Raji (cell line): Measurements from ENCODE around the gene TRIO.

ENCODE experiments used
- POLR2A ChIP-seq: IDR thresholded peaks from 2 replicates; pipeline ENCODE4 v1.6.1; 2011; ENCODE audit warnings: low read depth, low read length, control low read depth; ENCODE audit not compliant: insufficient read depth

Gene TRIO

GRCh38 chr5:14142827-14143545, at the start of gene TRIO:
Gene TRIO (plus strand): TSS chr5:14143342. CDS start chr5:14143726, 384 bp downstream.
- TF ChIP-seq POLR2A: peak; percentile 61

DNA sequence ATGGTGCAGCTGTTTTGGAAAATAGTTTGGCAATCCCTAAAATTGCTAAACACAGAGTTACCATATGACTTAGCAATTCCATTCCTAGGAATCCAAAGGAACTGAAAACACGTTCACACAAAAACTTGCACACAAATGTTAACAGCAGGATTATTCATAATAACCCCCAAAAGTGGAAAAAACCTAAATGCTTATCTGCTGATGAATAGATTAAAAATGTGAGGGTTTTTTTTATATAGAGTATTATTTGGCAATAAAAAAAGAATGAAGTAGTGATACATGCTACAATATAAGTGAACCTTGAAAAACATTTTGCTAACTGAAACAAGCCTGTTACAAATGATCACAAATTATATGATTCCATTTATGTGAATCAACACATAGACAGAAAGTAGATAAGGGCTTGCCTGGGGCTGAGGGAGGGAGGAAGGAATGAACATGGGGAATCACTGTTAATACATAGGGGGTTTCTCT, 45.1 kb upstream of the TRIO start:
- no peak for TF ChIP-seq POLR2A

GRCh38 chr5:14100281-14100680, 42.9 kb upstream of the TRIO start:
- TF ChIP-seq POLR2A: no peak

GRCh38 chr5:14101922-14102321, 41.2 kb upstream of the TRIO start:
- no peak for TF ChIP-seq POLR2A

DNA sequence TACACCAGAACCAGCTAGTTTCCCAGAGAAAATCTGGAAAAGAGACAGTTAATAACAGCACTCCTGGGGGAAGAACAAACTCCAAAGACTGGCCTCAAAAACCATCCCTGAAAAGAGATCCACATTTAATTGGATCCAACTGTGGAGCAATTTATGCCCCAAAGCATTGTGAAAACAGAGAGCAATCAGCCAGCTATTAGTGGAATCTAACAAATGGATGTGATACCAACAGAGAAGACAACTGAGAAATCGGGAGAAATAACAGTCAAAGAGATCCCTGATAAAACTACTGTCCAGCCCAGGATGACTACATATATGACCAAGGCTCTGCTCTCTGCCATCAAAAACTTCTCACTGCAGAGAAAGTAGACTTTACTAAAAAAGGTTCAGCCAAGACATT, 40.5 kb upstream of the TRIO start:
- no peak for TF ChIP-seq POLR2A

DNA sequence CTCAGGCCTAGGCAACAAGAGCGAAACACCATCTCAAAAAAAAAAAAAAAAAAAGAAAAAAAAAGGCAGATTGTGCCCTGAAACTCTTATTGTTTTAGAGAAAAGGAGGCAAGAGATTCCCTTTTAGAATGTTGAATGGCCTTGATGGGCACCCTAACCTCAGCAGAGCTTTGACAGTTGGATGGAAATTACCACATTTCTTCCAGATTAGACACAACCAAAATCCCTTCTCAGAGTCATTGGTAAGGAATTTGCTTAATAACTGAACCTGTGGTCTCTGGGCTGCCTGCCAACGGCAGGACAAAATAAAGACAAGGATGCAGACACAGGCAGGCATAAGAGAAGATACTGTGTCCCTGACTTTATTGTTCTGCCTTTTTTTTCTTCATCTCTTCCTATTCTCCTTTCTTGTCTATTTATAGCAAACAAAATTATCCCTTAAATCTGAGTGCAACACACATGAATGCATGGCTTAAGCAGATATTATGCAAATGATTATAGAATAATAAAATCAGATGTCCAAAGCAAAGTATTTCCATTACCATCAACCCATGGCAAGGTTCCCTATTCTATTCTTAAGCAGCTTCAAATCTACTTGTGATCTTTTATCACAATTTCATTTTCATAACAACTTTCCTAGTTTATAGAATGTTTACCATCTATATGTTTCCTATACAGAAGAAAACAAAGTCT, 37.3 kb upstream of the TRIO start:
- no peak for TF ChIP-seq POLR2A

DNA sequence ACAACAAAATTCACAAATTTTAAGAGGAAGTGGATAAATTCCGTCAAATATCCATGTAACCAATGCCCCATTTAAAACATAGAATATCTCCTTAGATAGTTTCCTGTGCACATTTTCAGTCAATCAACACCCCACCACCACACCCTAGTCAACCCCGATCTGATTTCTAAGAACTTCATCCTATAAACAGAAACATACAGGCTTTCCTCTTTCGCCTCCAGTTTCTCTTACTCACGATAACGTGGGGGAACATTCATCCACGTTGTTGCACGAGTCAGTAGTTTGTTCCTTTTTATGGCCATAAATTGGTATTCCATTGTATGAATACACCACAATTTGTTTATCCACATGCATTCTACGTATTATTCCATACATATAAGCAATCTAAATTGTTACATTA, 35.6 kb upstream of the TRIO start:
- no peak for TF ChIP-seq POLR2A

DNA sequence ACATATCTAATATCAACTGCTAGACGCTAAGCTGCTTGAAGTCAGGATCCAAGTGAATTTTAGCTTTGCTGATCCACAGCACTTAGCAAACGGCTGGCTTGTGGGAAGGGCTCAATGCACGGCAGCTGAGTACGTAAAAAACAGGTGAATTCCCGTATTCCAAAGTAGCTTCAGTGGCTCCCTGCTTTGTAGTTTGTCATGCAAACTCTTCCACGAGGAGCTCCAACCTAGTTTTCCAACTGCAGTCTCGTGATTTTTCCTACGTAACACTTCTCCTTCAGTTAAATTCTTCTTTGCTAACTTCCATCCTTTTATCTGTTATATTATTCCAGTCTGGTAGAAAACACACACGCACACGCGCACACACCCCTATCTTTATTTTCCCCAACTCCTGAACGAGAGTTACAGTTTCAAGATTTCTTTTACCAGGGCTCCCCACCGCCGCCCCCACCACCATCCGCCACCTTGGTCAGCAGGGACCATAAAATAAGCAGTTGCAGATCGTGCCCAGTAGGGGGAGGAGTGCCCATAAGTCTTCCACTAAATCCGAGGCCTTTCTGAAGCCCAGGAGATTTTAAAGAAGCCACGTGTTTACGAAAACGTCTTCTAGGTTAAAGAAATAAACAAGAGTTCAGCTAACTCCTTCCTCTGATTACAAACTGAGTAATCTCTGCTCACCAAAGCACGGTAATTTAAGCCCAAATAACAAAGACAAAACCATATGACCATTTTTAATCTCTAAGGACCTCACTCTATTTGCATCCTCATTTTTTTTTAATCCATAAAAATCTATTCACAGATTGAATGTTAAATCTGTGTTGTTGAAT, 34.8 kb upstream of the TRIO start:
- TF ChIP-seq POLR2A: no peak

- TF ChIP-seq POLR2A: no peak
Observed at GRCh38 chr5:14109041-14109747, 33.9 kb upstream of the TRIO start.

- TF ChIP-seq POLR2A: no peak
Observed at GRCh38 chr5:14109771-14110170, 33.4 kb upstream of the TRIO start.

DNA sequence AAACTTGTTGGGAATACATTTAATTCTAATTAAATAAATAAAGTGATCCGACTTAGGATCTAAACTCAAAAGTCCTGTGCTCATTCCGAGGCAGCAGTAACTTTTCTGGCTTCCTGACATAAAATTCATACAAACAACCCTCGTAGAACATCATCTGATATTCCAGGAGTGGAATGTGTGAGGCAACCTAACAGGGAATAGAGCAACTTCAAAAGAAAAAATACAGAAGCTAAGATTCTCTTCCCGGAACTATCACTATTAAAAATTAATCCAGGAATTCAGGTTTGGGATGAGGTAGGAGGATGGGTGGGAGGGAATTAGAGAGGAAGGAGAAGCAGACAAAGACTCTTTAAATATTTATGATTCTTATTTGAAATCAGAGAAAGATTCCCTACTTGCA, 32.9 kb upstream of the TRIO start:
- no peak for TF ChIP-seq POLR2A

GRCh38 chr5:14110680-14111079, 32.5 kb upstream of the TRIO start:
- TF ChIP-seq POLR2A: no peak

GRCh38 chr5:14112998-14113652, 30.0 kb upstream of the TRIO start:
- TF ChIP-seq POLR2A: no peak

DNA sequence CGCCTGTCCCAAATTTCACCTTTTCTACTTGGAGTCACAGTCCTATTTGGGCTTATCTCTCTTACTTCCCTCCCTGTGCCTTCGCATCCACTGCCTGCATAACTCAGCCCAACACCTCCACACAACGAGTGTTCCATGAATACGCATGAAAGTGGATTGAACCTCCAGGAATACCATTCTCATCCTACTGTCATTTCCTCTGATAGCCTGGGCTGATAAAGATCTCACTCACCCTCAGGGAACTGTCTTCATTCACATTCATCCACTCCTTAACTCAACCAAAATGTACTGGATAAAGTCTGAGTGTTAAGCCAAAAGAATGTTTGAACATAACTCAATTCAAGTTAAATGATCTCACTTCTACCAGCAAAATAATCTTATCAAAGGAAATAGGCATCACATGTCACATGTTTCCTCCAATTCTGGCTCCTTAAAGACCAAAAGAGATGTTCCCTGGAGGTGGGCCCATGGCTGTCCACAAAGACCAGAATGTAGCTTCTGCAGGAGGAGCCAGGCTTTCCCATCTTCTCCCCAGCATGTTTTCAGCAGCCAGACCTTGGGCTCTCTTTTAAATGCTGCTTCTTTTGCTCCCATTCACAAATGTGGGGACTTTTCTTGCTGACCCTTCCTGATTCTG, 28.4 kb upstream of the TRIO start:
- TF ChIP-seq POLR2A: no peak
